Measurements from ENCODE around the gene AMPD2. TPM values are rescaled to one million over a fixed set of nuclear protein-coding genes. Genes with fewer than 3 reads are reported as not detected.
A peak's percentile ranks its signal among the peaks of the same experiment; 100 is the strongest.

The AMPD2 gene
- total RNA-seq, 1 donor from 2014 or later, result 134 TPM

DNA sequence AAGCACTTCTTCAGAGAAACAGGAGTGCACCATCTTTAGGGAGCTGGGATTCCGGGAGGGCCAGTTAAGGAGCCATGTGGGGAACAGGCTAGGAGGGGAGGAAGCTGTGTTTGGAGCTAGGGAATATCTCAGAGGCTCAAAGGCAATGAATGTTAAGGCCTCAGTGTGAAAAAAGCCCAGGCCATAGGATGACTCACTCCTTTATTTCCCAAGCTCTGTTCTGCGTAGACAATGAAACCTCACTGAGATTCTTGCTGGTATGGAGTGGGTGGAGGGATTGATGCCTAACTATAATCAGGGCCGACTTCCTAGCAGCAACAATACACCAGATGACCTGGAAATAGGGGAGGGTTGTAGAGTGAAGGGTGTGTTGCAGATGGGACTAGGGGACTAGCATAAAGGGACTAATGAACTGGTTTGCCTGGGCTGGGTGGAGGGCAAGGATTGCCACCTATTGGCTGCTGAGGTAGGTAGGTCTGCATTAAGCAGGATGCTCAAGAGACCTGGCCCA is 2.3 kb upstream of the AMPD2 start:
- no peak for DNase-seq (ENCODE audit: low spot score in 2 of 2, unreplicated experiment in 2 of 2)
- H3K9me3 Mint-ChIP-seq, result no peaks in the 10 kb centered on the region

DNA sequence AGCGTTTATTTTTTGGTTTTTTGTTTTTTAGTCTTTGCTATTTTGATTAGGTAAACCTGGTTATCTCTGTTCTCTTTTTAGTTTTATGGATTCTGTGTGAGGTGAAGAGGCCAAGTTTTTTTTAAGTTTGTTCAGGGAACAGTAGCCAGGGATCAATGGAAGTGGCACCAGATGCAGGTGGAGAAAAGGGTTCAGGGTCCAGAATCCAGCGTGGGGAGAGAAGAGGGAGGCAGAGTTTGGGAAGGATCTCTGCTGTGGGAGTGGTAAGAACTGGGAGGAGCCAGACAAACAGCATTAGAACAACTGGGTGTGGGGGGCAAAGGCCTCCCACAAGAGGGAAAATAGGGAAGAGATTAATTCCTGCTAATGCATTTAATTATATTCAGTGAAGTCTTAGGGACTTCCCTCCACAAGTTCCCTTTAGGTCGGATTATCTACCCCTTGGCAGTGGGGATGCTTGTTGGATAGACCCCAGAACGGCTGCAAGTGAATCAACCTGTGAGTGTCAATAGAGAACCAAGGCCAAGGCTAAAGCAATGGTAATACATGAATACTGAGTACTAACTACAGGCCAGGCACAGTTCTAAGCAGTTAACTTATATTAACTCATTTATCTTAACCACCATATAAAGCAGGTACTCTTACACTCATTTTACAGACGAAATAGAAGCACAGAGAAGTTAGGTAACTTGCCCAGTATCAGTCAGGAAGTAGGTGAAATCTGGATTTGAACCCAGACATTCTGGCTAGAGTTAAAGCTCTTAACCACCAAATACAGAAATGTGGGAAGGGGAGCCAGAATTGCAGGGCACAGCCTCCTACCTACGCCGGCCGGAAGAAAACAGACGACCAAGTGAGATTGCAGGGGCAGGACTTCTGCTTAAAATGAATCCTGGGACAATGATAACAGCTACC is 719 bp upstream of the AMPD2 start:
- no peaks in the 10 kb centered on the region for H3K36me3 Mint-ChIP-seq
- TF ChIP-seq, protein P1, sequence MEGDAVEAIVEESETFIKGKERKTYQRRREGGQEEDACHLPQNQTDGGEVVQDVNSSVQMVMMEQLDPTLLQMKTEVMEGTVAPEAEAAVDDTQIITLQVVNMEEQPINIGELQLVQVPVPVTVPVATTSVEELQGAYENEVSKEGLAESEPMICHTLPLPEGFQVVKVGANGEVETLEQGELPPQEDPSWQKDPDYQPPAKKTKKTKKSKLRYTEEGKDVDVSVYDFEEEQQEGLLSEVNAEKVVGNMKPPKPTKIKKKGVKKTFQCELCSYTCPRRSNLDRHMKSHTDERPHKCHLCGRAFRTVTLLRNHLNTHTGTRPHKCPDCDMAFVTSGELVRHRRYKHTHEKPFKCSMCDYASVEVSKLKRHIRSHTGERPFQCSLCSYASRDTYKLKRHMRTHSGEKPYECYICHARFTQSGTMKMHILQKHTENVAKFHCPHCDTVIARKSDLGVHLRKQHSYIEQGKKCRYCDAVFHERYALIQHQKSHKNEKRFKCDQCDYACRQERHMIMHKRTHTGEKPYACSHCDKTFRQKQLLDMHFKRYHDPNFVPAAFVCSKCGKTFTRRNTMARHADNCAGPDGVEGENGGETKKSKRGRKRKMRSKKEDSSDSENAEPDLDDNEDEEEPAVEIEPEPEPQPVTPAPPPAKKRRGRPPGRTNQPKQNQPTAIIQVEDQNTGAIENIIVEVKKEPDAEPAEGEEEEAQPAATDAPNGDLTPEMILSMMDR (IDR thresholded peaks at IDR 0.05; ENCODE audit: unreplicated experiment), result no peak
- H3K27me3 Mint-ChIP-seq (ENCODE audit: low read depth), result no peaks in the 10 kb centered on the region
- peaks cover 53% of the 10 kb centered on the region for H3K4me1 Mint-ChIP-seq
- H3K27ac Mint-ChIP-seq, result peak overlapping the region; percentile 97
- no peaks in the 10 kb centered on the region for H3K9me3 Mint-ChIP-seq
- no peak for DNase-seq (ENCODE audit: low spot score in 2 of 2, unreplicated experiment in 2 of 2)
- peak overlapping the region; percentile 93 for H3K4me3 Mint-ChIP-seq

More for the DNA sequence above, 2.3 kb upstream of the AMPD2 start:
- Mint-ChIP-seq H3K27ac (no peak overlapping the region), H3K4me3 (no peak overlapping the region), H3K4me1 (peaks cover 38% of the 10 kb centered on the region), H3K27me3 (ENCODE audit: low read depth) (no peaks in the 10 kb centered on the region), H3K36me3 (no peaks in the 10 kb centered on the region)
- TF ChIP-seq, protein P1 (IDR thresholded peaks at IDR 0.05; ENCODE audit: unreplicated experiment), result no peak

DNA sequence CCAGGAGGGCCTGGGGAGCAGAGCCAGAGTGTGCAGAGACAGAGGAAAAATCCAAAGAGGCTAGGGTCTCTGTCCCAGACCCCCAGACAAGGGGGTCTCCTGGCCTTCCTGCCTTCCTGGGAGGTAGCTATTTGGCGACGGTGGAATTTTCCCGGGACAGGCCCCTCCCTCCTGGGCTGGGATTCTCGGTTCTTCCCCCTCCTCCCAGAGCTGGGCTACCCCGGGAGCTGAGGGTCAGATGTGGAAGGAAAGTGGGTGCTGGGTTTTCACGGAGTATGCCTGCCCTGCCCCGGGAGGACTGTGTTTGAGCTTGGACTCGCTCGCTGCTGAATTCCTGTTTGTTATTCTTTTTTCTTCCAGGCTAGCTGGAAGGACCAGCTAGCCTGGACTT is 759 bp downstream of the AMPD2 start:
- H3K4me1 Mint-ChIP-seq, result peaks cover 53% of the 10 kb centered on the region

DNA sequence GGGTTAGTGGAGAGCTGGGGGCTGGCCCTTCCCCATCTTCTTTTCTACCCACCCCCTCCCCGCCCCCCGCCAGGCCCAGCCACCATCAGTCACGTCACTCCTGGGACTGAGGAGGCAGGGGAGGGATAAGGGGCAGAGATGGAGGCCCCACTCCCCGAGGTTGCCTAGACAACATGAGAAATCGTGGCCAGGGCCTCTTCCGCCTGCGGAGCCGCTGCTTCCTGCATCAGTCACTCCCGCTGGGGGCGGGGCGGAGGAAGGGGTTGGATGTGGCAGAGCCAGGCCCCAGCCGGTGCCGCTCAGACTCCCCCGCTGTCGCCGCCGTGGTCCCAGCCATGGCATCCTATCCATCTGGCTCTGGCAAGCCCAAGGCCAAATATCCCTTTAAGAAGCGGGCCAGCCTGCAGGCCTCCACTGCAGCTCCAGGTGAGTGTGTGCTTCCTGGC is 1.2 kb downstream of the AMPD2 start:
- peaks cover 52% of the 10 kb centered on the region for H3K4me1 Mint-ChIP-seq
- H3K27ac Mint-ChIP-seq, result peak overlapping the region; percentile 97

More for the DNA sequence above, 759 bp downstream of the AMPD2 start:
- Mint-ChIP-seq H3K4me3 (peak overlapping the region; percentile 93), H3K27me3 (ENCODE audit: low read depth) (no peaks in the 10 kb centered on the region), H3K9me3 (no peaks in the 10 kb centered on the region), H3K36me3 (no peaks in the 10 kb centered on the region), H3K27ac (peak overlapping the region; percentile 97)
- TF ChIP-seq, protein P1 (IDR thresholded peaks at IDR 0.05; ENCODE audit: unreplicated experiment), result no peak
- peak in 1 of 2 experiments; percentile 51 for DNase-seq (ENCODE audit: low spot score in 2 of 2, unreplicated experiment in 2 of 2)

DNA sequence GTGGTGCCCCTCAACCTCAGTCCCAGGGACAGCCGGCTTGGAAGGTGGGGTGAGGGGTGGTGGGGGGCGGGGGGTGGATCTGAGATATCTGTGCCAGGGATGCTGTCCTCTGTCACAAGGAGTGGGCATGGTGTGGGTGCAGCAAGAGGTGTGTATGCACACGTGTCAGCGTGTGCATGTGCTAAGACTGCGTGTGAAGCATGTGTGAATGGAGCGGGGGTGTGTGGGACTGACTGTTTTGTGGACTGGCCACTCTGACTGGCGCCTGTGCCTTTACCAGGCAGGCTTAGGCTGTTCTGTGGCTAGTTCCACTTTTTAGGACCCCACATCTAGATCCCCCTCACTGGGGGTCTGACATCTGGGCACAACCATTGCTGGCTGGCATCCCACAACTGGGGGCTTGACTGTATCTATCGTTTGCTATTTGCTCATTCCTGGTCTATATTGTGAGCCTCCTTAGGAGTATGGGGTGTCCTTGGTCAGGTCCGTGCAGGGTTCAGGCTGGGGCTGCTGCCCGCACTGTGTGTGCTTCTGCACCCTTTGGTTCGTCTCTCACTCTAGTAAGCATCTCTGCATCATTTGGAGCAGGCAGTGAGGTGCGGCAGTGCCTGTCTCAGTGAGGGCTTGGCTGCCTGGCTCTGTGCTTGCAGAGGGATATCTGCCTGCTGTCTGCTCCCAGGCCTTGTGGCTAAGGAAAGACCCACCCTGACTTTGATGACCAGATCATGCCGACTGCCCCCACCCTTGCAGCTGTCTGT is 1.9 kb downstream of the AMPD2 start:
- H3K27me3 Mint-ChIP-seq (ENCODE audit: low read depth), result no peaks in the 10 kb centered on the region
- H3K9me3 Mint-ChIP-seq, result no peaks in the 10 kb centered on the region
- no peaks in the 10 kb centered on the region for H3K36me3 Mint-ChIP-seq
- TF ChIP-seq, protein P1 (IDR thresholded peaks at IDR 0.05; ENCODE audit: unreplicated experiment), result no peak
- H3K4me1 Mint-ChIP-seq, result peaks cover 45% of the 10 kb centered on the region
- H3K4me3 Mint-ChIP-seq, result peak overlapping the region; percentile 93
- DNase-seq (ENCODE audit: low spot score in 2 of 2, unreplicated experiment in 2 of 2), result no peak
- H3K27ac Mint-ChIP-seq, result peak overlapping the region; percentile 88

More for the DNA sequence above, 1.2 kb downstream of the AMPD2 start:
- peak overlapping the region; percentile 93 for H3K4me3 Mint-ChIP-seq
- no peaks in the 10 kb centered on the region for H3K27me3 Mint-ChIP-seq (ENCODE audit: low read depth)
- H3K36me3 Mint-ChIP-seq, result no peaks in the 10 kb centered on the region
- peak; percentile 82 to 87 for DNase-seq (ENCODE audit: low spot score in 2 of 2, unreplicated experiment in 2 of 2)
- no peaks in the 10 kb centered on the region for H3K9me3 Mint-ChIP-seq
- TF ChIP-seq, protein P1 (IDR thresholded peaks at IDR 0.05; ENCODE audit: unreplicated experiment), result no peak

Measured in mesothelial cell of epicardium (in vitro differentiated cells).